ENCODE measurements around the gene CTNNBIP1. TPM values are rescaled to one million over a fixed set of nuclear protein-coding genes. Genes with fewer than 3 reads are reported as not detected.

The CTNNBIP1 gene
- total RNA-seq, 1 donor from 2014 or later = 75.5 TPM

DNA sequence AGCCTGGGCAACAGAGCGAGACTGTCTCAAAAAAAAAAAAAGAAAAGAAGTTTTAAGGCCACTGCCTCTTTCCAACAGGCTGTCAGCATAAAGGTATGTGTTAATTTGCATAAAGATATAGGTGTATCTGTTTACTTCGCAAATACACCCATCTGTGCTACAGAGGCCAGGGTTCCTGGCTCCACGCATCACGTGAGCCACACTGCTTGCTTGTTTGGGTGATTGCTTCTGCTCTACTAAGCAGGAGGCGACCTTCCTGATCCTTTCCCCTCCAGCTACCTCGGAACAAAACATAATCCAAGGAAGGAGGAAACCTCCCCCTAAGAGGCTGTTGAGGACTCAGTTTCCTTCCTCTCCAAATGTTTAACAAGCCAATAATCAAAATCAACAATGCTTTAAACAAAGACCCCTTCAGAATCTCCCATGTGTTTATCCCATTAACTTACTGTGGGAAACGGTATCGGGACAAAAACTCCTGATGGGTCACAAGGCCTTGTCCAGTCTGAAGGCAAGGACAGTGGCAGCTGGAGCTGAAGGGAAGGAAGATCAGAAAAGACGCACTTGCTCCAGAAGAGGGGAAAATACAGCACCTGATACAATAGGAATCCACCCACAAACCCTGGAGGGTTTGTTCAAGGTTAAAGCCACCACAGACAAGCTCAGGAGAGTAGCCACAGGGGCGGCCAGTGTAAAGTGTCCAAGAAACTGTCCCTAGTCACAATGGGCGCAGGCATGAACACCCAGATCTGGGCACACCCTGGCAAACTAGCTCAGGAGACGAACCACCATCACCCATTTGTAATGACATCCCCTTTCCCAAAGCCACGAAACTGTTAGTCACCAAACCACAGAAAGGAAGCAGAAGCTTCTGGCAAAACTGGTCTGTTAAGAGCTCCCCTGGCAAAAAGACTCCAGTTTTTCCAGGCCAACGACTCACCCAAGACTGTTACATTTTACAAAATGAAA is 17.2 kb downstream of the CTNNBIP1 start:
- Mint-ChIP-seq H3K27ac (ENCODE audit: unreplicated experiment) (peak overlapping the region; percentile 86), H3K9me3 (no peaks in the 10 kb centered on the region), H3K4me3 (no peak overlapping the region), H3K27me3 (ENCODE audit: low read depth) (no peaks in the 10 kb centered on the region), H3K4me1 (peaks cover 50% of the 10 kb centered on the region), H3K36me3 (ENCODE audit: low read depth) (no peaks in the 10 kb centered on the region)
- no peak for TF ChIP-seq CTCF (conservative IDR thresholded peaks at IDR 0.05)
- no peak for DNase-seq (ENCODE audit: low read depth, low spot score)

DNA sequence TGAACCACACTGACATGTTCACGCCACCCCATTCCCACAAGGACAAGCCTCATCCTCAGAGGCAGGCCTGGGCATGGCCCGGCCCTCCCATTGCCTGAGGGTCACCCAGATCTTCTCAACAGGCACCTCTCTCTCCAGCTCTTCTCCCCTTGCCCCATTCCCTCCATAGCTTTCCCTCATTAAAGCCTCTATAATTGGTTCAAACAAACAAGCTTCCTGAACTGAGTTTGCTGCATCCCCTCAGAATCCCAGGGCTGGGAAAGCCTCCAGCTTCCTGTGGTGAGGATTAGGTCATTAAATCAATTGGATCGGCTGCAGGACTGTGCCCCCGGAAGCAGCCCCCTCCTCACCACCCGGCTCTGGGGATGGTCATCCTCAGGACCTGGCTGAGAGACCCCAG is 18.9 kb downstream of the CTNNBIP1 start:
- Mint-ChIP-seq H3K4me1 (peaks cover 50% of the 10 kb centered on the region), H3K27me3 (ENCODE audit: low read depth) (no peaks in the 10 kb centered on the region), H3K4me3 (no peak overlapping the region), H3K36me3 (ENCODE audit: low read depth) (no peaks in the 10 kb centered on the region), H3K9me3 (no peaks in the 10 kb centered on the region), H3K27ac (ENCODE audit: unreplicated experiment) (no peak overlapping the region)
- TF ChIP-seq CTCF (conservative IDR thresholded peaks at IDR 0.05) = no peak
- DNase-seq (ENCODE audit: low read depth, low spot score) = no peak

GRCh38 chr1:9890224-9890731 is 19.8 kb downstream of the CTNNBIP1 start:
- DNase-seq (ENCODE audit: low read depth, low spot score) = no peak
- TF ChIP-seq CTCF (conservative IDR thresholded peaks at IDR 0.05) = no peak
- H3K27me3 Mint-ChIP-seq (ENCODE audit: low read depth) = no peaks in the 10 kb centered on the region
- H3K27ac Mint-ChIP-seq (ENCODE audit: unreplicated experiment) = peak overlapping the region; percentile 86
- H3K4me1 Mint-ChIP-seq = peaks cover 47% of the 10 kb centered on the region
- no peaks in the 10 kb centered on the region for H3K9me3 Mint-ChIP-seq
- no peak overlapping the region for H3K4me3 Mint-ChIP-seq
- H3K36me3 Mint-ChIP-seq (ENCODE audit: low read depth) = no peaks in the 10 kb centered on the region

DNA sequence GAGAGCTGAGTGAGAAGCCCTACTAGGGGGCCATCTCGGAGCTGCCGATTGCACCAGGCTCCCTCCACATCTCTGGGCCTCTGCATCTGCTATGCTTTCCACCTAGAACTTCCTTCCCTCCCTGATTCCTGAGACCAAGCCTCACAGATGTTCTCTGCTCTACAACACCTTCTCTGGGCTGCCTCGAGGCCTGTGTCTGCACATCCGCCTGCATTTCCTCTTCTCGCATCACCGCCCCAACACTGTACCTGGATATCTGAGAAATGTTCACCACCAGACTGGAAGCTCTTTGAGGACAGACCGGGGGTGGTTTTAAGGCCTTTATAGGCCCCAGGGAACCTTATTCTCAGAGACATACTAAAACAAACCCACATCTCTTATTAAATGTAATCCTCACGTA is 20.7 kb downstream of the CTNNBIP1 start:
- H3K9me3 Mint-ChIP-seq = no peaks in the 10 kb centered on the region
- H3K4me1 Mint-ChIP-seq = peaks cover 50% of the 10 kb centered on the region

GRCh38 chr1:9888886-9889285 is 21.2 kb downstream of the CTNNBIP1 start:
- TF ChIP-seq CTCF (conservative IDR thresholded peaks at IDR 0.05) = no peak
- H3K9me3 Mint-ChIP-seq = no peaks in the 10 kb centered on the region
- H3K4me3 Mint-ChIP-seq = no peak overlapping the region
- peaks cover 51% of the 10 kb centered on the region for H3K4me1 Mint-ChIP-seq
- H3K27me3 Mint-ChIP-seq (ENCODE audit: low read depth) = no peaks in the 10 kb centered on the region
- no peaks in the 10 kb centered on the region for H3K36me3 Mint-ChIP-seq (ENCODE audit: low read depth)
- no peak overlapping the region for H3K27ac Mint-ChIP-seq (ENCODE audit: unreplicated experiment)
- DNase-seq (ENCODE audit: low read depth, low spot score) = no peak

More for the DNA sequence above, 20.7 kb downstream of the CTNNBIP1 start:
- no peak for DNase-seq (ENCODE audit: low read depth, low spot score)
- Mint-ChIP-seq H3K27ac (ENCODE audit: unreplicated experiment) (peak overlapping the region; percentile 76), H3K4me3 (no peak overlapping the region), H3K36me3 (ENCODE audit: low read depth) (no peaks in the 10 kb centered on the region), H3K27me3 (ENCODE audit: low read depth) (no peaks in the 10 kb centered on the region)
- TF ChIP-seq CTCF (conservative IDR thresholded peaks at IDR 0.05) = no peak

All from neural crest cell (in vitro differentiated cells).